SH-SY5Y (cell line): ENCODE results near the gene GABRR3.

Experiments used
- GATA2 ChIP-seq: IDR thresholded peaks from 2 replicates; pipeline ENCODE4 v1.6.1; 2011; ENCODE audit warnings: mild to moderate bottlenecking, low read depth, low read length
- GATA3 ChIP-seq: IDR thresholded peaks from 2 replicates; pipeline ENCODE4 v1.6.1; 2011; ENCODE audit warnings: low read depth, mild to moderate bottlenecking, low read length, moderate library complexity

- no peak for TF ChIP-seq GATA2
- TF ChIP-seq GATA3 = no peak
Measured at GRCh38 chr3:97949110-97949485, 86.0 kb downstream of the GABRR3 start.
